D721Med (cell line): ENCODE data around the gene PIP5K1B.

Experiments
- DNase-seq: peaks from one replicate; pipeline ENCODE4 v3.0.0; 2011; ENCODE audit warnings: low spot score; ENCODE audit not compliant: insufficient read length
- FAIRE-seq: peaks from 2 replicates; lab custom pipeline; 2011; peaks lifted over from hg19 to GRCh38; lab: Jason Lieb, UNC
- CTCF ChIP-seq: IDR thresholded peaks from 2 replicates; pipeline ENCODE4 v1.5.1; 2012; ENCODE audit warnings: mild to moderate bottlenecking, control low read depth; ENCODE audit not compliant: insufficient read depth; ENCODE audit errors: missing control alignments

PIP5K1B gene

GRCh38 chr9:68953771-68954170, 248.7 kb downstream of the PIP5K1B start:
- DNase-seq (no peak), FAIRE-seq (no peak)
- no peak for TF ChIP-seq CTCF

DNA sequence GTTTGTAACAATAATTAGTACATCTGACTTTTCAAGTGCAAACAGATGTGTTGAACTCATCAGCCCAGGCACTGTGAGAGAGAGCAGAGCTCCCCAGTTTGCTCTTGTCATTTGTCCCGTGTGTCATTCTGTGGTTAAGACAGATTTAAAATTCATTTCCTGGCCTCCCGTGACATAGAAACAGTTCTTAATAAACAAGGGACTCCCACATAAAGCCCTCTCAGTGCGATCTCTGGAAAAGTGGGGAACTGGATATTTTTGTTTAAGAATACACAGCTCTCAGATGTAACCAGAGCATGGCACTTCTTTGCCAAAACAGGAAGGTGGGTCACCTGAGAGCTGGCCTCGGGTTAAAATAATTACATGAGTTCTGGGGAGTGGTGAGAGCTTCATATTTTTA, 250.3 kb downstream of the PIP5K1B start:
- TF ChIP-seq CTCF: no peak
- DNase-seq (no peak), FAIRE-seq (no peak)

GRCh38 chr9:68957479-68957878, 252.4 kb downstream of the PIP5K1B start:
- DNase-seq (no peak), FAIRE-seq (no peak)
- no peak for TF ChIP-seq CTCF

DNA sequence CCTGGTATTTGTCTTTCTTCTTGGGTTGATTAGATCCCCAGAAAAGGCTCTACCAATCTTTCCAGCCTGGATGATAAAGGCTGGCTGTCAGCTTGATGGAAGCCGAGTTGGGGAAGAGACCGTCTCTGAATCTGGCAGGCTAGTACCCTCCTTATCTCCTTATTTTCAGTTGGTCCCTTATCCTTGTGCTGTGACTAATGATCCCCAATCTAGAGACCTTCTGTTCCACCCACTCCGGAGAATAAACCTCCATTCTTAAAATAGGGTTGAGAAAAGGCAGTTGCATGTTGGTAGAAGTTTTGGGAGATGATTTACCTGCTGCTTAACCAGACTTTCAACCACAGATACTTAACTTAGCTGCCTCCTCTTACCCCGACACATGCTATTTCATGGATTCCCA, 256.5 kb downstream of the PIP5K1B start:
- TF ChIP-seq CTCF: no peak
- DNase-seq: no peak
- FAIRE-seq: no peak

DNA sequence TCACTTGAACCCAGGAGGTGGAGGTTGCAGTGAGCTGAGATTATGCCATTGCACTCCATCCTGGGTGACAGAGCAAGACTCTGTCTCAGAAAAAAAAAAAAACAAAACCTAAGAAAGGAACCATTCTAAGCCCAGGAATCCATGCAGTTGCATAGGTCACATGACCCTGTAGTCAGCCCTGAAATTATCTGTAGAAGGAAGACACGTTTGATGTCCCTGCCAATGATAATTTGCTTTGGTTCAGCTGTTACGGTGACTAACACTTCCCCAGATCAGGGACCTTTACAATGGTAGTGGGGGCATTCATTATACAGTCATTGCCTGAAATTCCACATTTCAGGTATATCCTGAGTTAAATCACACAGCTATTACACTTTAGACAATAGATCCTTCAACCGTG, 258.4 kb downstream of the PIP5K1B start:
- DNase-seq: no peak
- no peak for FAIRE-seq
- no peak for TF ChIP-seq CTCF

- no peak for DNase-seq
- no peak for TF ChIP-seq CTCF
- FAIRE-seq: no peak
Observed at GRCh38 chr9:68964102-68964541, 259.1 kb downstream of the PIP5K1B start.

- FAIRE-seq: no peak
- no peak for DNase-seq
- TF ChIP-seq CTCF: no peak
Observed at GRCh38 chr9:68964765-68965164, 259.7 kb downstream of the PIP5K1B start.
